Stimulated activated CD4-positive, alpha-beta T cell treated with anti-CD3 and anti-CD28 coated beads, TNF-alpha, amount 100 ng/mL, for 4 hours (primary cell): ENCODE data around the gene CDC42BPA.

ENCODE experiments used
- DNase-seq, 3 experiments: peaks; one replicate each; pipeline ENCODE4 v3.0.0-alpha.2; 2020; ENCODE audit warnings: low read depth in 3 of 3

The CDC42BPA gene

GRCh38 chr1:227335242-227336020, 17.1 kb upstream of the CDC42BPA start:
- DNase-seq = no peak

GRCh38 chr1:227333423-227333822, 15.1 kb upstream of the CDC42BPA start:
- no peak for DNase-seq

GRCh38 chr1:227330279-227331076, 12.2 kb upstream of the CDC42BPA start:
- no peak for DNase-seq

GRCh38 chr1:227328405-227329019, 10.2 kb upstream of the CDC42BPA start:
- no peak for DNase-seq

- no peak for DNase-seq
Observed at GRCh38 chr1:227325156-227325555, 6.9 kb upstream of the CDC42BPA start.

- DNase-seq = no peak
Observed at GRCh38 chr1:227323967-227324268, 5.6 kb upstream of the CDC42BPA start.

- no peak for DNase-seq
Observed at GRCh38 chr1:227323171-227323966, 5.1 kb upstream of the CDC42BPA start.

GRCh38 chr1:227322376-227322775, 4.1 kb upstream of the CDC42BPA start:
- no peak for DNase-seq

- DNase-seq = no peak
Observed at GRCh38 chr1:227321035-227321434, 2.7 kb upstream of the CDC42BPA start.

- DNase-seq = no peak
Observed at GRCh38 chr1:227320476-227320875, 2.2 kb upstream of the CDC42BPA start.

GRCh38 chr1:227318853-227319607, 738 bp upstream of the CDC42BPA start:
- peak in 1 of 3 experiments; percentile 2 for DNase-seq

GRCh38 chr1:227317523-227318015, 723 bp downstream of the CDC42BPA start:
- peak in 1 of 3 experiments; percentile 1 for DNase-seq

GRCh38 chr1:227317011-227317451, 1.3 kb downstream of the CDC42BPA start:
- no peak for DNase-seq

GRCh38 chr1:227316456-227316855, 1.8 kb downstream of the CDC42BPA start:
- no peak for DNase-seq

- DNase-seq = no peak
Observed at GRCh38 chr1:227315629-227316346, 2.5 kb downstream of the CDC42BPA start.

GRCh38 chr1:227314014-227314848, 4.1 kb downstream of the CDC42BPA start:
- DNase-seq = no peak

GRCh38 chr1:227312361-227313025, 5.8 kb downstream of the CDC42BPA start:
- DNase-seq = no peak

GRCh38 chr1:227311389-227312001, 6.8 kb downstream of the CDC42BPA start:
- no peak for DNase-seq
